Measurements from ENCODE around the gene INPP5A.
A peak's percentile ranks its signal among the peaks of the same experiment; 100 is the strongest.
"Not testable (repeated sequence)": the region's sequence is repeated elsewhere in the genome, so short reads cannot be mapped to it uniquely, and the experiment has no call there.

Gene INPP5A

GRCh38 chr10:132662186-132662920 lies 124.8 kb downstream of the INPP5A start:
- DNase-seq (ENCODE audit: low spot score), result no peak

GRCh38 chr10:132663666-132664365 lies 126.2 kb downstream of the INPP5A start:
- DNase-seq (ENCODE audit: low spot score), result no peak

GRCh38 chr10:132664407-132664806 lies 126.8 kb downstream of the INPP5A start:
- no peak for DNase-seq (ENCODE audit: low spot score)

DNA sequence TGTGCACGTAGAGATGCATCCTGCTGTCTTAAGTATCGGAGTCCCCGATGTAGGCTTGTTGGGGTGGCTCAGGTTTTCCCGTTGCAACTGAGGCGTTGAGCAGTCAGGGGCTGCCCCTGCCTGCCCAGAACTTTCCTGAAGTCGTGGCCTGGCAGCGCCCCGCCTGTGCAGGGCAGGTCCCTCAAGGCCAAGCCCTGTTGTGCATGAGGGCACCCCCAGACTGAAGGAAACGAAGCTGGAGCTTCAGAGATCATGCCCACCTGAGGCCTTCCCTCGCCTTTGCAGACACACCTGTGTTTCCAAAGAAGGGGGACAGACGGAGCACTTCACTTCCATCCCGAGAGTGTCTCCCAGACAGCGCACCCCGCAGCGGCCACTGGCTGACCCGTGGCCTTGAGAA lies 127.3 kb downstream of the INPP5A start:
- DNase-seq (ENCODE audit: low spot score), result no peak

- DNase-seq (ENCODE audit: low spot score), result no peak
Measured at GRCh38 chr10:132665946-132666704, 128.5 kb downstream of the INPP5A start.

GRCh38 chr10:132666705-132667341 lies 129.2 kb downstream of the INPP5A start:
- DNase-seq (ENCODE audit: low spot score), result no peak

- no peak for DNase-seq (ENCODE audit: low spot score)
Measured at GRCh38 chr10:132667342-132668047, 129.9 kb downstream of the INPP5A start.

DNA sequence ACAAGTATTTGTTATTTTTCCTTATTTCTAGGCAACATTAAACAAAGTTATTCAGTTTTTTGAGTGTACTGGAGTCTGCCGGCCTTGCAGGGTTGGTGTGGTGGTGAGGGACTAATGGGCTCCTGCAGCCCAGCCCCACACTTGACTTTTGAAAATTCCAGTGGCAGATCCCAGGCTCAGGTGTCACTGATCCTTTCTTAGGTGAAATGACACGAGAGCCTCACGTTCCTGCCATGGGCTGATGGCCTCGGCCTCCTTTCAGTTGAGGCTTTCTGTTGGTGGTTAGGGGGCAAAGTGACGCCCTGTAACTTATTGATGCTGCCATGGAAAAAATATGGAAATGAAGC lies 130.4 kb downstream of the INPP5A start:
- no peak for DNase-seq (ENCODE audit: low spot score)

DNA sequence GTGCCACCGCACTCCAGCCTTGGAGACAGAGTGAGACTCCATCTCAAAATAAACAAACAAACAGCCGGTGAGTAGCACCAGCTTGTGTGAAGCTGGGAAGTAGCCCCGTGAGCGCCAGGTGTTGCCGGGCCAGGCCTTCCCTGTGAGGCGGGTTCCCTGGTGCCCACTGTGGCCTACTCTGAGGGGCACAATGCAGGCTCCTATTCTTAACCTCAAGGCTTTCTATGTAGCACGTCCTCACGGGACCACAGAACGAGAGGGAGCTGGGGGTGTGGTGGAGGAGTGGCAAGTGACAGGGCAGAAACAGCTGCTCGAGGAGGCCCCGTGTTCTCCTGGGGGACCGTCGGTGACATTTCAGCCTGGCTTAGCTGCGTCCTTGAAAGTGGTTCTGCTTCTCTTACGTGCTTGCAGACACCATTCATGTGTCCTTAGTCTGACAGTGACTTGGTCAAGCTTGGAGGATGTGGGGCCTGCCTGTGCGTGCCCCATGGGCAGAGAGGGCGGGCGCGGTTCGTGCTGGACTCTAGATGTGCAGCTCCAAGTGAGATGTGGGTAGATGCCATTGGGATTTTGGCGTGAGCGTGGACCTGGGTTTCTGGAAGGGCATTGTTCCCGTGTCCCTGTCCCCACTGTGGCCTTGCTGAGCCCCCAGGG lies 131.7 kb downstream of the INPP5A start:
- DNase-seq (ENCODE audit: low spot score), result no peak

DNA sequence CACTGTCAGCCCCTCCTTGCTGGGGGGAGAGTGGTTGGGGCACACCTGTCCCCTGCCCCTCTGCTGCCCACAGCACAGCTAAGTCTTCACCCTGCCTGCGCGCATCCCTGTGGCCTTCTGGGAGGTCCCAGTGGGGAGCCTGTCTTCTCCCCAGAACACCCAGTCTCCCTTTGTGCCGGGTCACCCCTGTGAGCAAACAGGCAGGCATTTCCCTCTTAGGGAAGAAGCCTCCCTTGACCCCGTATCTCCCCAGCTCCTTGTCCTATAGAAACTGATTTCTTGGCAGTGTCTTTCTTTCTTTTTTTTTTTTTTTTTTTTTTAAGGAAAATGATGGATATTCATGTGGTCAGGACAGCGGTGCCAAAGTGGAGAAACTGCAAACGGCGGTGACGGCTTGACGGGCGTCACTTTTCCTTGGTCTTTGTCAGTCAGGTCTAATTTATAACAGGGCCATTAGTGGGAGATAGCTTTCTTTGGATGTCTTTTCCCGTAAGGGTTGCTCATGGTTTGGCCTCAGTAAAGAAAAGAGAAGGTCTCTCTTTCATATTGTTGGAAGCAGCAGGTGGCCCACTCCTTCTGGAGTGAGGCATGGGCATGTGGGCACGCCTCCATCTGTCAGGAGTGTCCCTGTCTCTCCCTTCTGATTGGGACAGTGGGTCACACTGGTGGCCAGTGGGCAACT lies 133.1 kb downstream of the INPP5A start:
- DNase-seq (ENCODE audit: low spot score), result no peak

DNA sequence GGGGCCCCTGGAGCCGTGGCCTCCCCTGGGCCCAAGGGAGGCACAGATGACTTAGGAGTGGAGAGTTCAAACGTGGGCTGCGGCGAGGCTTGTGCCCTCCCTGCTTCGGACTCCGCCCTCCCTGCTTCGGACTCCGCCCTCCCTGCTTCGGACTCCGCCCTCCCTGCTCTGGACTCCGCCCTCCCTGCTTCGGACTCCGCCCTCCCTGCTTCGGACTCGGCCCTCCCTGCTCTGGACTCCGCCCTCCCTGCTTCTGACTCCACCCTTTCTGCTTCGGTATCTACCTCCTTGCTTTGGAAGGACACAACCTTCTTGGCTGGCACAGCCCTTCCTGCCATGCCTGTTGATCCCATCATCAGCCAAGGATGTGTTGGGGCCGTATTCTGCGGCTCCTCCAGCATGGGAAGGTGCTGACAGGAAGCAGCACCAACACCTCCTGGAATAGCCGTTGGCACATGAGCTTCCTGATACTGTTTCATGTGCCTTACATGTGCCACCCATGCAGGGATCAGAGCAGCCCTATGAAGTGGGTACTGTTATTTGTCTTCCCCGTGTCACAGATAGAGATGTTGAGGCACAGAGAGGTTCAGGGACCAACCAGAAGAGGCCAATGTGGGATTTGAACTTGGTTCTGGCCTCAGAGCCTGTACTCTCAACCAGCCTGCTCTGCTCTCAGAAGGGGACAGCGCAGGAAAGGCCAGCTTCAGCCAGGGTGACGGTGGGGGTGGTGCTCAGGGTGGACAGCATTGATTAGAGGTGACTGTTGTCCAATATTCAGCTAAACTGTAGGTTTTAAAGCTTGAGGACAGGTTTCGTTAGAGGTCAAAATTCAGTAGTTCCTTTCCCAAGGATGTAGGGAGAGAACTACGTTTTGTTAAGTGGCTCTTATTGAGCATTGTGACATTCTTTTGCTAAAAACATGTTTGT lies 133.9 kb downstream of the INPP5A start:
- DNase-seq (ENCODE audit: low spot score), result peak; percentile 59

- DNase-seq (ENCODE audit: low spot score), result not testable (repeated sequence)
Measured at GRCh38 chr10:132673746-132674145, 136.2 kb downstream of the INPP5A start.

DNA sequence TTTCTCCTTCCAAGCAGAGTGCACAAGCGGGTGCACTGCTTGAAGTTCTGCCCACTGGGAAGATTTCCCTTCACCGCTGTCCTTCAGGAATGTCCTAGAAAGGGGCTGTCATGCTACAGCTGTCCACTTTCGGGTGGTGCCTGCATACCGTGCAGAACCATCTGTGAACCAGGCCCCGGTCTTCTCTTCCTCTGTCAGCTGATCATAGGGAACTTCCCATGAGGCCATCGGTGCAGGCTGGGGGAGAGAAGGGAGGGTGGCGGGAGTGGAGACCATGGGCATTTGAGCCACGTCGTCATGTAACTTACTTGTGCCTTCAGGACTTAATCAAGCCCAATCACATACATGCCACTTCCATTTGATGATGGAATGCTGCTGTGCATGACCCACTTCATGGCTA lies 136.7 kb downstream of the INPP5A start:
- DNase-seq (ENCODE audit: low spot score), result no peak

DNA sequence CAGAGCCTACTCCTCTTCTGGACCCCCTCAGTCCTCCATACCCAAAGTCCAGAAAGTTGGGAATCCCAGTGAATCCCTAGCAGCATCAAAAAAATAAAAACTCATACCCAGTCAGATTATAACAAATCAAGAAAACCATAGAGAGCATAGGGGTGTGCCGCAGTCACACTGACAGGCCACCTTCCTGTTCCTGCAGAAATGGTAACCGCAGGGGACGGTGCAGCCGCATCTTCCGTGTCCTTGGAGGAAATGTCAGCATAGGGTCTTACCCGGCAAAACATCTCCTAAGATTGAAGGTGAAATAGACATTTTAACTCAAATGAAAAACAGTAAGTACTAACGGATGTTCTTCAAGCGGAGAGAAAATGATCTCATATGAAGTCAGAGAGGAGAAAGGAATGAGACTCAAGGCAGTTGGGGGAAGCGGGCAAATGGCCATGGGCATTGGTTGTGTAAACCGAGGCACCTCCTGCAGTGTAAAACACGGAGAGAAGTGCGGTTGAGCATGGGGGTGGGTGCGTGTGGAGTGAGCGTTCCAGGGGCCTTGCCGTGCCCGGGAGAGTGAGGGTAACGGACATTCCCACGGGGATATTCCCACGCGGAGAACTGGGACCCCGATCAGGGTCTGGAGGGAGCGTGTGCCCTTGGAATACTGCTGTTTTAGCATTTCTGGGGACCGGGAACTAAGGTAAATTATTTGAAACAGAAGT lies 137.6 kb downstream of the INPP5A start:
- no peak for DNase-seq (ENCODE audit: low spot score)

DNA sequence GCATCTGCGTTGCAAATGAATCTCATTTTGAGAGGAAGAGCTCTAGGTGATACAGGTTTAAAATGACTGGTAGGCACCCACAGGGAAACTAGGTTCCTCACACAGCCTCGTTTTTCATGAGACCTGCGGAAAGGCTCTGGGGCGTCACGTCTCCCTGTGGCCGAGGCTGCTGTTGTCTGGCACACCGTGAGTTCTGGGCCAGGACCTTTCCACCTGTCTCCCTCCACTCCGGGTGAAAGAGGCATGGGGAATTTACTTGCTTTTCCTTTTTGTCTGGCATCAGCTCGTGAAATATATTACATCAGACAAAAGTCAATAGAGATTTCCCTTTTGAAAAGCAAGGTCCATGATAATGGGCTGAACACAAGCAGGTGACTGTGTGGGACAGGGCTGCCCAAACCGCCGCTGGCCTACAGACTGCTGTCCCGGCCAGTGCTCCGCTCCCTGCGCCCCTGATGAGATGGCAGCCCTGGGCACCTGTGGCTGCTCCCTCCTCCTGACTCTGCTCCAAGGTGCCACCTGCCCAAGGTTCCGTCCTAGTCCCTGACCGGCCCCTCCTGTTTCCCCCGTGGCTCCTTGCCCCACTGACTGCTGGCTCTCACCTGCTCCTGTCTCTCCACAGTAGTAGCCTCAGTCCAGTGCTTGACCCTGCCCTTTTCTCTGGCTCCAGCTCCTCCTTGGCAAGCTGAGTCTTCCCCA lies 138.8 kb downstream of the INPP5A start:
- DNase-seq (ENCODE audit: low spot score), result no peak

DNA sequence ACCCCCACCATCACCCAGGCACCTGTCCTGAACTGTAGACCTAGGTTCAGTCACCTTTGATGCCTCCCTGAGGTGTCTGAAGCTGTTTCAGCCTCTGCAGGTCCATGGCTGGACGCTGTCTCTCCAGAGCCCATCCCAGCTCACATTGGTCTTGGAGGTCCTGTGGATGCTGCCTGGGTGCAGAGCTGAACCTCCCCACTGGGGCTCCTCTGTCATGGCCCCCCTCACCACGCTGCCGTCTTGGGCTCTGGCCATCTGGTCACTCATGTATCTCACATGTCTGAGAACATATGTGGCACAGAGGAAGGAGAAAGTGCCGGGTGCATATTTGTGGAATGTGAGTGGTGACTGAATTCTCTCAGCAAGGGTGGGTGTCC lies 139.5 kb downstream of the INPP5A start:
- DNase-seq (ENCODE audit: low spot score), result no peak

DNA sequence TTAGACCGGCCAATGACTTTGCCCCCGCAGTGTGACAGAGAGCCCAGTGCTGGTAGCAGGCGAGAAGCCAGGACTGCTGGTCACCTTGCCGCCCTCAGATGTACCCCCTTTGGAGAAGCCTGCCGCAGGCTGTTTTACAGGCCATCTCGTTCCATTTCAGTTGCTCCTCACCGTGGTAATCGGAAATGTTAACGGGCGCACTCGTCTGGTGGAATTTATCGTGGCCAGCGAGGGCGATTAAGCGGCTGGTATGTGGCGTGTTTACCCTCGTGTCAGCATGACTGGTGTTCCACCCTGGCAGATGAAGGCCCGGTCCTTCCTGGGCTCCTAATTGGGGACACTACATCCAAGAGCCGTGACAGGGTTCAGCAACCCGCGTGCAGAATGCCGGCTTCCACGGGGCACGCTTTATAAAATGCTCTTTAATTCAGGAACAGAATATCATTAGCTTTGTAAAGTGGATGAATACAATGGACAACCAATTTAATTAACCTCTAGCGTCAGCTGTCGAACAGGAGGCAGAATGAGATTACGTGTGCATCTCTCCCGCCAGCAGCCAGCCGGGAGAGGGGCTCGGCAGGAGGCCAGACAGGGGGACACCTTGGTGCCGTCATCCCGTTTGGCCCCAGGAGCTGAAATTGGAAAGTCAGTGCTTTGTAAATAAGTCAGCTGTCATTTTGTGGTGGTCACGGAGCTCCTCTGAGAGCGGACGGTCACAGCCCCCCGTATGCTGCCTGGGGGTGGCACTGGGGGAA lies 140.1 kb downstream of the INPP5A start:
- DNase-seq (ENCODE audit: low spot score), result no peak
